GM10266 (cell line): Measurements from ENCODE around the gene ECI1.
"Not testable (repeated sequence)": the region's sequence is repeated elsewhere in the genome, so short reads cannot be mapped to it uniquely, and the experiment has no call there.

ENCODE experiments used
- DNase-seq: peaks from one replicate; pipeline ENCODE4 v3.0.0; 2012; ENCODE audit errors: extremely low spot score
- CTCF ChIP-seq: IDR thresholded peaks from 2 replicates; pipeline ENCODE4 v1.5.1; 2012; ENCODE audit warnings: mild to moderate bottlenecking, low read depth; ENCODE audit not compliant: control insufficient read depth, insufficient read depth; ENCODE audit errors: missing control alignments

Gene ECI1

DNA sequence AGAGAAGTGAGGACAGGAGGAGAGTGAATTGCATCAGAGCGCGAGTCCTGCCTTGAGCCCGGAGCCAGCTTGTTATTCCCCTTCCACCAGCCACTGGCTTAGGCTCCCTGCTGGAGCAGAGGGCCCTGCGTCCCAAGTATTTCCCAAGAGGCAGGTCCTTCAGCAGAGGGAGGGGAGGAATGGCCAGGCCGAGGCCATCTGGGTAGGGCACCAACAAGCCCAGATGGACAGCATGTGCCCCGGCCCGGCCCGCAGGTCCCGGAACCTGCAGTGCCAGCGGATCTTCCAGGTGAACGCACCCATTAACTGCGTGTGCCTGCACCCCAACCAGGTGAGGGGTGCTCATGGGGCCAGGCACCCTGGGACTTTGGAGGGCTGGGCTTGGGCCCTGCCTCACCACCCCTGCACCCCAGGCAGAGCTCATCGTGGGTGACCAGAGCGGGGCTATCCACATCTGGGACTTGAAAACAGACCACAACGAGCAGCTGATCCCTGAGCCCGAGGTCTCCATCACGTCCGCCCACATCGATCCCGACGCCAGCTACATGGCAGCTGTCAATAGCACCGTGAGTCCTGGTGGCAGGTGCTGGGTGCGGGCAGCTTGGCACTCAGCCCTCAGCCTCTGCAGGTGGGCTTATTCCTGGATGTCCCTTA is 44.5 kb downstream of the ECI1 start:
- TF ChIP-seq CTCF: no peak
- no peak for DNase-seq

- no peak for TF ChIP-seq CTCF
- DNase-seq: no peak
Observed at GRCh38 chr16:2206420-2206779, 45.0 kb downstream of the ECI1 start.

- no peak for TF ChIP-seq CTCF
- DNase-seq: no peak
Observed at GRCh38 chr16:2205967-2206313, 45.4 kb downstream of the ECI1 start.

GRCh38 chr16:2205104-2205966 is 46.1 kb downstream of the ECI1 start, which contains the start of gene MLST8:
Gene MLST8 (plus strand): TSS chr16:2205454. CDS start chr16:2206086, 632 bp downstream.
- TF ChIP-seq CTCF: peak; percentile 8
- peak; percentile 99 for DNase-seq

GRCh38 chr16:2204416-2205103 is 46.8 kb downstream of the ECI1 start:
- TF ChIP-seq CTCF: no peak
- DNase-seq: no peak

- not testable (repeated sequence) for DNase-seq
Observed at GRCh38 chr16:2203119-2203688, 48.2 kb downstream of the ECI1 start.

DNA sequence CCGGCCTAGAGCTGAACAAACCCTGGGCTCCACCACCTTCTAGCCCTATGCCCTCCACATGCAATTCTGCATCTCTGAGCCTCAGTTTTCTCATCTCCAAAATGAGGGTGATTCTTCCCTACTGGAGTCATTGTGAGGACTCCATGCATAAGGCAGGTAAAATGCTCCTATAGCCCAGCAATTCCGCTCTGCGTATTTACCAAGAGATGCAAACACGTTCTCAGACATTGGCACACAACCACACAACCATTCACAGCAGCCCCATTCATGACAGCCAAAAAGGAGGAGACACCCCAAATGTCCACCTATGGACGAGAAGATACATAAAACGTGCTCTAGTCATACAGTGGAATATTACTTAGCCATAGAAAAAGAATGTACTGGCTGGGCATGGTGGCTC is 51.1 kb downstream of the ECI1 start:
- TF ChIP-seq CTCF: no peak
- DNase-seq: no peak
